Panc1 (cell line): Measurements from ENCODE around the gene USP40. TPM values are rescaled to one million over a fixed set of nuclear protein-coding genes. Genes with fewer than 3 reads are reported as not detected.

Experiments used
- ATAC-seq: fragments of 200-7000 bp; cut with Tn5 transposase; 2 replicates; pipeline ENCODE4 v1.9.1; 2020; ENCODE audit warnings: mild to moderate bottlenecking, moderate library complexity
- BruUV-seq: library from RNA; stranded (reverse); fragments of 400-500 nt; replicated peaks from 2 replicates; lab custom pipeline; 2021; lab: Mats Ljungman, UMichigan
- CTCF ChIA-PET: fragments of 300-600 bp; sonication (Branson Sonifier 250); formaldehyde crosslinking; loops from one replicate; lab custom pipeline; 2022; ENCODE audit warnings: antibody characterized with exemption; lab: Charles Lee
- POLR2A ChIA-PET: fragments of 300-600 bp; sonication (Branson Sonifier 250); formaldehyde crosslinking; loops from one replicate; lab custom pipeline; 2022; ENCODE audit warnings: antibody characterized with exemption; lab: Charles Lee
- DNase-seq: peaks from one replicate; pipeline ENCODE4 v3.0.0-alpha.2; 2010; ENCODE audit warnings: low read depth, low spot score
- H3K27ac ChIP-seq: 2 replicates; pipeline ENCODE4 v1.5.1; 2011; ENCODE audit warnings: mild to moderate bottlenecking, low read length, inconsistent platforms
- H3K27me3 ChIP-seq: fragments of 200-500 bp; sonication (Bioruptor generic); 2 replicates; pipeline ENCODE4 v1.6.0; 2014; ENCODE audit warnings: low read length, inconsistent platforms; ENCODE audit not compliant: control insufficient read depth, insufficient read depth
- H3K36me3 ChIP-seq: fragments of 200-500 bp; sonication (Bioruptor generic); 2 replicates; pipeline ENCODE4 v1.5.1; 2014; ENCODE audit warnings: inconsistent platforms, mild to moderate bottlenecking, low read length, moderate library complexity; ENCODE audit not compliant: control insufficient read depth, insufficient read depth
- H3K4me1 ChIP-seq: 2 replicates; pipeline ENCODE4 v1.5.1; 2011; ENCODE audit warnings: inconsistent platforms, mild to moderate bottlenecking, low read length, moderate library complexity; ENCODE audit not compliant: control insufficient read depth, insufficient read depth
- H3K4me3 ChIP-seq, 2 experiments: 2 replicates each; pipeline ENCODE4 v1.5.1; 2011 to 2012; ENCODE audit warnings: low read depth in 2 of 2, low read length in 2 of 2, mild to moderate bottlenecking in 2 of 2, inconsistent platforms in 1 of 2, moderate library complexity in 1 of 2
- H3K9me3 ChIP-seq: fragments of 200-500 bp; sonication (Bioruptor generic); 2 replicates; pipeline ENCODE4 v1.5.1; 2014; ENCODE audit warnings: low read depth, mild to moderate bottlenecking, inconsistent platforms, low read length, moderate library complexity; ENCODE audit not compliant: control insufficient read depth, insufficient read depth
- POLR2AphosphoS5 ChIP-seq: IDR thresholded peaks from 2 replicates; pipeline ENCODE4 v1.6.1; 2012; ENCODE audit warnings: mild to moderate bottlenecking, low read depth, low read length, moderate library complexity
- SIN3A ChIP-seq: IDR thresholded peaks from 2 replicates; pipeline ENCODE4 v1.6.1; 2012; ENCODE audit warnings: low read depth, mild to moderate bottlenecking, low read length, moderate library complexity, borderline replicate concordance; ENCODE audit not compliant: insufficient read depth
- TCF7L2 ChIP-seq: IDR thresholded peaks from 2 replicates; pipeline ENCODE4 v1.6.1; 2011; ENCODE audit warnings: mild to moderate bottlenecking, low read depth, low read length, inconsistent platforms
- in situ Hi-C: cut with HindIII; loops from 2 replicates; pipeline ENCODE4 v1.10.0; 2016; ENCODE audit warnings: low sequenced_read_pairs, low pct_unique_long_range_greater_than_20kb
- intact Hi-C: fragments of 100-400 bp; cut with micrococcal nuclease; formaldehyde crosslinking; loops from one replicate; pipeline ENCODE4 v1.10.0; 2022; ENCODE audit not compliant: unreplicated experiment
- total RNA-seq: library from RNA; stranded (reverse); gene quantifications from one replicate; pipeline ENCODE4 v1.2.1, GENCODE V29; 2021; ENCODE audit not compliant: unreplicated experiment
- TF ChIP-seq, protein P1 (sequence below): fragments of 450-650 bp; IDR thresholded peaks from 2 replicates; pipeline ENCODE4 v1.5.1; 2017; ENCODE audit warnings: mild to moderate bottlenecking
- TF ChIP-seq, protein P2 (sequence below), 2 experiments: IDR thresholded peaks; 2 replicates each; pipeline ENCODE4 v1.6.1; 2011 to 2012; ENCODE audit warnings: low read depth in 2 of 2, control low read depth in 1 of 2, low read length in 1 of 2, mild to moderate bottlenecking in 1 of 2, moderate library complexity in 1 of 2; ENCODE audit not compliant: insufficient read depth in 1 of 2

The USP40 gene
- total RNA-seq, 1 experiment from 2014 or later, result 26.6 TPM

DNA sequence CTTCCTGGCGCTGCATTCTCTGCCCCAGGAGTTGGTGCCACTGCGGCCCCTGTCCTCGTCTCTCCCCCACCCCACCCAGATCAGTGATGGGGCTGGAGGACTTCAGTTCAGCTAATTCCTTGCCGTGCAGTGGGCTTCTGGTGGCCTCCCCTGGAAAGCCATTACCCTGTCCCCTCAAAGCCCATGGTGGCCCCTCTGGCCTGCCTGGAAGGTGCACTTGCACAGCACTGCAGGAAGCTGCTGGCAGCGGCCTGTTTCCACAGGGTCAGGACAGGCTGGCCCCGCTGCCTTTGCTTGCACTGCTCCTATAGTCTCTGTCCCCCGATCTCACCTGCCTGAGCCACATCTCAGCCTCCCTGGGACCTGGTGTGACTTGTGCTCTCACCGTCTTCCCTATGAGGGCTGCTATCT, 105.1 kb downstream of the USP40 start:
- ATAC-seq, result no peak
- CTCF ChIA-PET, result interaction anchor here (0.6 kb wide), 1 partner anchor 371 kb away, joined by 3 read pairs; no protein-coding TSS in a partner anchor

DNA sequence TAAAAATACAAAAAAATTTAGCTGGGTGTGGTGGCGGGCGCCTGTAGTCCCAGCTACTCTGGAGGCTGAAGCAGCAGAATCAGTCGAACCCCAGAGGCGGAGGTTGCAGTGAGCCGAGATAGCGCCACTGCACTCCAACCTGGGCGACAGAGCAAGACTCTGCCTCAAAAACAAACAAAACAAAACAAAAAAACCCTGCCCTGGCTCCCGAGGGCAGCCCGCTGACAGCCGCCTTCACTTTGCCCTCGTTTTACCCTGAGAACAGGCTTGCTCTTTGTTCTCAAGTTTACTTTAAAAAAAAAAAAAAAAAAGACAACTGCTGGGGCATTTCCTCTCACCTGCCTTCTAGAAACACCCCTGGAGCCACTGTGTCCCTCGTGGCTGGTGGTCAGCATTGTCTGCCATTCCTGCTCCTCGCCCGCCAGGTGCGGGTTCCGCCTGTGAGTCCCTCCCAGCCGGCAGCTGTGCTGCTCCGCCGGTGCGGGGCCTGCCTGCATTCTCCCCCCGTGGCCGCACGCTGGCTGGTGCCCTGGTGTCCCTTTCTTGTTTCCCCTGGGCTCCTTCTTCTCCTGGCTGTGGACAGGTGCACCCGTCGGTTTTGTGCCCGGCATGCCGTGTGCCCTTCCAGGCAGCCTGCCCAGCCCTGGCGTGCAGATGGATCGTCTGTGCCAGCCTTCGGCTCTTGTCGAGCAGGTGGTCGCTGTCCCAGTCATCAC, 105.7 kb downstream of the USP40 start:
- BruUV-seq, result no TSS peak
- H3K27ac ChIP-seq, result no peak overlapping the region
- peaks cover 21% of the 10 kb centered on the region for H3K36me3 ChIP-seq
- ATAC-seq, result no peak
- no peak overlapping the region for H3K4me3 ChIP-seq
- TF ChIP-seq, protein P1, sequence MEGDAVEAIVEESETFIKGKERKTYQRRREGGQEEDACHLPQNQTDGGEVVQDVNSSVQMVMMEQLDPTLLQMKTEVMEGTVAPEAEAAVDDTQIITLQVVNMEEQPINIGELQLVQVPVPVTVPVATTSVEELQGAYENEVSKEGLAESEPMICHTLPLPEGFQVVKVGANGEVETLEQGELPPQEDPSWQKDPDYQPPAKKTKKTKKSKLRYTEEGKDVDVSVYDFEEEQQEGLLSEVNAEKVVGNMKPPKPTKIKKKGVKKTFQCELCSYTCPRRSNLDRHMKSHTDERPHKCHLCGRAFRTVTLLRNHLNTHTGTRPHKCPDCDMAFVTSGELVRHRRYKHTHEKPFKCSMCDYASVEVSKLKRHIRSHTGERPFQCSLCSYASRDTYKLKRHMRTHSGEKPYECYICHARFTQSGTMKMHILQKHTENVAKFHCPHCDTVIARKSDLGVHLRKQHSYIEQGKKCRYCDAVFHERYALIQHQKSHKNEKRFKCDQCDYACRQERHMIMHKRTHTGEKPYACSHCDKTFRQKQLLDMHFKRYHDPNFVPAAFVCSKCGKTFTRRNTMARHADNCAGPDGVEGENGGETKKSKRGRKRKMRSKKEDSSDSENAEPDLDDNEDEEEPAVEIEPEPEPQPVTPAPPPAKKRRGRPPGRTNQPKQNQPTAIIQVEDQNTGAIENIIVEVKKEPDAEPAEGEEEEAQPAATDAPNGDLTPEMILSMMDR, result no peak
- TF ChIP-seq, protein P2, sequence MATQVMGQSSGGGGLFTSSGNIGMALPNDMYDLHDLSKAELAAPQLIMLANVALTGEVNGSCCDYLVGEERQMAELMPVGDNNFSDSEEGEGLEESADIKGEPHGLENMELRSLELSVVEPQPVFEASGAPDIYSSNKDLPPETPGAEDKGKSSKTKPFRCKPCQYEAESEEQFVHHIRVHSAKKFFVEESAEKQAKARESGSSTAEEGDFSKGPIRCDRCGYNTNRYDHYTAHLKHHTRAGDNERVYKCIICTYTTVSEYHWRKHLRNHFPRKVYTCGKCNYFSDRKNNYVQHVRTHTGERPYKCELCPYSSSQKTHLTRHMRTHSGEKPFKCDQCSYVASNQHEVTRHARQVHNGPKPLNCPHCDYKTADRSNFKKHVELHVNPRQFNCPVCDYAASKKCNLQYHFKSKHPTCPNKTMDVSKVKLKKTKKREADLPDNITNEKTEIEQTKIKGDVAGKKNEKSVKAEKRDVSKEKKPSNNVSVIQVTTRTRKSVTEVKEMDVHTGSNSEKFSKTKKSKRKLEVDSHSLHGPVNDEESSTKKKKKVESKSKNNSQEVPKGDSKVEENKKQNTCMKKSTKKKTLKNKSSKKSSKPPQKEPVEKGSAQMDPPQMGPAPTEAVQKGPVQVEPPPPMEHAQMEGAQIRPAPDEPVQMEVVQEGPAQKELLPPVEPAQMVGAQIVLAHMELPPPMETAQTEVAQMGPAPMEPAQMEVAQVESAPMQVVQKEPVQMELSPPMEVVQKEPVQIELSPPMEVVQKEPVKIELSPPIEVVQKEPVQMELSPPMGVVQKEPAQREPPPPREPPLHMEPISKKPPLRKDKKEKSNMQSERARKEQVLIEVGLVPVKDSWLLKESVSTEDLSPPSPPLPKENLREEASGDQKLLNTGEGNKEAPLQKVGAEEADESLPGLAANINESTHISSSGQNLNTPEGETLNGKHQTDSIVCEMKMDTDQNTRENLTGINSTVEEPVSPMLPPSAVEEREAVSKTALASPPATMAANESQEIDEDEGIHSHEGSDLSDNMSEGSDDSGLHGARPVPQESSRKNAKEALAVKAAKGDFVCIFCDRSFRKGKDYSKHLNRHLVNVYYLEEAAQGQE (IDR thresholded peaks at IDR 0.05; ENCODE audit: insufficient read depth in 1 of 2, low read depth in 2 of 2, low read length in 1 of 2), result no peak
- TF ChIP-seq POLR2AphosphoS5 (no peak), TCF7L2 (no peak), SIN3A (no peak)
- H3K4me1 ChIP-seq, result no peaks in the 10 kb centered on the region
- no peaks in the 10 kb centered on the region for H3K9me3 ChIP-seq
- no peaks in the 10 kb centered on the region for H3K27me3 ChIP-seq
- DNase-seq, result no peak
- in situ Hi-C loops, result no loop called here
- intact Hi-C loops, result no loop called here
- POLR2A ChIA-PET, result no interaction called here
- CTCF ChIA-PET, result no interaction called here

More for the DNA sequence above, 105.1 kb downstream of the USP40 start:
- intact Hi-C loops (no loop called here), in situ Hi-C loops (no loop called here)
- no peak for TF ChIP-seq POLR2AphosphoS5
- no peak for TF ChIP-seq TCF7L2
- no peak for TF ChIP-seq SIN3A
- TF ChIP-seq, protein P2 (IDR thresholded peaks at IDR 0.05; ENCODE audit: insufficient read depth in 1 of 2, low read depth in 2 of 2, low read length in 1 of 2), result no peak
- TF ChIP-seq, protein P1, result no peak
- H3K27me3 ChIP-seq, result no peaks in the 10 kb centered on the region
- POLR2A ChIA-PET, result no interaction called here
- H3K4me1 ChIP-seq, result no peaks in the 10 kb centered on the region
- BruUV-seq, result no TSS peak
- H3K27ac ChIP-seq, result no peak overlapping the region
- no peak overlapping the region for H3K4me3 ChIP-seq
- no peak for DNase-seq
- H3K9me3 ChIP-seq, result no peaks in the 10 kb centered on the region
- peaks cover 26% of the 10 kb centered on the region for H3K36me3 ChIP-seq
